ENCODE measurements around the gene PARN. TPM values are rescaled to one million over a fixed set of nuclear protein-coding genes. Genes with fewer than 3 reads are reported as not detected.

The PARN gene
- total and polyA plus RNA-seq, 2 of the 8 experiments (the other 6 are each of a cell fraction or from before 2014, with no cell fraction given) = 24.5 to 44.6 TPM

DNA sequence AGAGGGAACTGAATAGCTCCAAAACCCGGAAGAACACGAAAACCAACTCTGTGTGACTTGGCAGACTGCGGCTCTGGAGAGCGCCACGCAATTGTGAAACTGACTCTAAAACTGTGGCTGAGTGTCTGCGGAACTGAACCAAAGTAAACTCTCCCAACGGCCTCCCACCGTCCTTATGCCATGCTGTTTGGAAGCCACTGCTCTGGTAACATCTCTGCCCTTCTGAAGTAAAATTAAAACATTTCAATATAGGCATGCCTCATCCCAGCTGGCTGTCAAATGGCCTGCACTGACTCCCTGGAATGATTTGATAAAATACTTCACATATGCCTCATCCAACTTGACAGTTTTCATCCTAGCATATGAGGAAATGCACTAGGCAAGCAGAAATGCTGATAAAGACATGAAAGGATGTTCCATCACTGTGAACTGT is 70.2 kb downstream of the PARN start:
- no peaks in the 10 kb centered on the region for H3K23me2 ChIP-seq (ENCODE audit: low read depth, low read length)
- peaks cover 0 to 4% (median 1%) of the 10 kb centered on the region in 4 experiments; a peak in 4 of 7 replicates for H3K4me1 ChIP-seq (replicated peaks in 1 of 4; ENCODE audit: control insufficient read depth in 3 of 4, insufficient read depth in 4 of 4, low read length in 3 of 4)
- no peak overlapping the region for H2BK20ac ChIP-seq (ENCODE audit: low read length)
- no peak overlapping the region for H2BK5ac ChIP-seq (ENCODE audit: low read depth, low read length)
- no peak overlapping the region for H2AK5ac ChIP-seq (ENCODE audit: low read depth, low read length)
- no peak overlapping the region for H2AFZ ChIP-seq (ENCODE audit: low read length)
- no peak overlapping the region for H3K14ac ChIP-seq (ENCODE audit: insufficient read length)
- no peak overlapping the region for H3K9ac ChIP-seq (replicated peaks in 1 of 4; ENCODE audit: extremely low read depth in 1 of 4, low read depth in 3 of 4, low read length in 3 of 4)
- no peak overlapping the region for H2BK120ac ChIP-seq (replicated peaks; ENCODE audit: low read depth, low read length)
- no peak overlapping the region for H4K91ac ChIP-seq (replicated peaks; ENCODE audit: insufficient read length, low read length)
- H4K5ac ChIP-seq (ENCODE audit: insufficient read length, low read depth, low read length) = no peak overlapping the region
- H3K18ac ChIP-seq (ENCODE audit: extremely low read depth, low read length) = no peak overlapping the region
- FAIRE-seq = no peak
- no peaks in the 10 kb centered on the region for H3K9me3 ChIP-seq (ENCODE audit: insufficient read depth in 2 of 2, low read depth in 1 of 2, low read length in 1 of 2)
- H3K27me3 ChIP-seq (replicated peaks in 1 of 4; ENCODE audit: control insufficient read depth in 3 of 4, extremely low read depth in 1 of 4, insufficient read depth in 3 of 4, low read length in 3 of 4) = no peaks in the 10 kb centered on the region
- no peak overlapping the region for H3K4me2 ChIP-seq (ENCODE audit: insufficient read depth in 1 of 2, low read depth in 2 of 2, low read length in 2 of 2)
- no peak overlapping the region for H3K27ac ChIP-seq (ENCODE audit: low read depth, low read length)
- no peaks in the 10 kb centered on the region for H4K20me1 ChIP-seq (replicated peaks in 1 of 2; ENCODE audit: control insufficient read depth in 1 of 2, insufficient read depth in 2 of 2, low read length in 2 of 2)
- H4K8ac ChIP-seq (ENCODE audit: extremely low read depth, insufficient read depth, low read length) = no peak overlapping the region
- no peaks in the 10 kb centered on the region for H3K79me2 ChIP-seq (ENCODE audit: control insufficient read depth in 1 of 2, insufficient read depth in 2 of 2, low read length in 2 of 2)
- WGBS, 2 experiments (ENCODE audit: extremely low coverage in 1 of 2, insufficient coverage in 1 of 2, insufficient read length in 1 of 2, insufficient replicate concordance in 2 of 2, low coverage in 1 of 2, low lambda C conversion rate in 2 of 2, missing lambda C conversion rate in 1 of 2) = 86% methylated on average over 8 of the region's 8 CpGs; no CpG with 5 or more reads in 1 of the 2 experiments
- H2BK12ac ChIP-seq (ENCODE audit: low read depth, low read length) = no peak overlapping the region
- no peak overlapping the region for H2BK15ac ChIP-seq (ENCODE audit: low read length)
- ChIA-PET CTCF (ENCODE audit: partially characterized antibody) (interaction anchor here (0.6 kb wide), 1 partner anchor 32 kb away, joined by 3 read pairs; no protein-coding TSS in a partner anchor), POLR2A (ENCODE audit: partially characterized antibody) (interaction anchor here (2.6 kb wide), 1 partner anchor 10 kb away, joined by 9 read pairs; no protein-coding TSS in a partner anchor)
- no peak overlapping the region for H3K23ac ChIP-seq (ENCODE audit: insufficient read length)
- no peak for DNase-seq (ENCODE audit: low read depth in 1 of 2, low spot score in 2 of 2)
- H3K79me1 ChIP-seq (ENCODE audit: low read depth, low read length) = no peaks in the 10 kb centered on the region
- no peak overlapping the region for H3K4me3 ChIP-seq (ENCODE audit: extremely low read depth in 1 of 4, insufficient read depth in 2 of 4, low read depth in 3 of 4, low read length in 4 of 4)
- H3K36me3 ChIP-seq (ENCODE audit: control insufficient read depth in 2 of 4, insufficient read depth in 4 of 4, low read length in 3 of 4) = peaks cover 0 to 2% (median 0%) of the 10 kb centered on the region in 4 experiments; a peak in 1 of 8 replicates
- no peak overlapping the region for H3K56ac ChIP-seq (replicated peaks; ENCODE audit: insufficient read length, low read depth, low read length)
- no peak overlapping the region for H3K4ac ChIP-seq (replicated peaks; ENCODE audit: insufficient read length, low read depth, low read length)
